NCI-H187 (cell line): ENCODE data around the gene OR51T1.
"Not testable (repeated sequence)": the region's sequence is repeated elsewhere in the genome, so short reads cannot be mapped to it uniquely, and the experiment has no call there.

Experiments used
- DNase-seq, 2 experiments: peaks; one replicate each; lab custom pipeline; 2025; lab: John Stamatoyannopoulos, UW

The OR51T1 gene, protein sequence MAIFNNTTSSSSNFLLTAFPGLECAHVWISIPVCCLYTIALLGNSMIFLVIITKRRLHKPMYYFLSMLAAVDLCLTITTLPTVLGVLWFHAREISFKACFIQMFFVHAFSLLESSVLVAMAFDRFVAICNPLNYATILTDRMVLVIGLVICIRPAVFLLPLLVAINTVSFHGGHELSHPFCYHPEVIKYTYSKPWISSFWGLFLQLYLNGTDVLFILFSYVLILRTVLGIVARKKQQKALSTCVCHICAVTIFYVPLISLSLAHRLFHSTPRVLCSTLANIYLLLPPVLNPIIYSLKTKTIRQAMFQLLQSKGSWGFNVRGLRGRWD

DNA sequence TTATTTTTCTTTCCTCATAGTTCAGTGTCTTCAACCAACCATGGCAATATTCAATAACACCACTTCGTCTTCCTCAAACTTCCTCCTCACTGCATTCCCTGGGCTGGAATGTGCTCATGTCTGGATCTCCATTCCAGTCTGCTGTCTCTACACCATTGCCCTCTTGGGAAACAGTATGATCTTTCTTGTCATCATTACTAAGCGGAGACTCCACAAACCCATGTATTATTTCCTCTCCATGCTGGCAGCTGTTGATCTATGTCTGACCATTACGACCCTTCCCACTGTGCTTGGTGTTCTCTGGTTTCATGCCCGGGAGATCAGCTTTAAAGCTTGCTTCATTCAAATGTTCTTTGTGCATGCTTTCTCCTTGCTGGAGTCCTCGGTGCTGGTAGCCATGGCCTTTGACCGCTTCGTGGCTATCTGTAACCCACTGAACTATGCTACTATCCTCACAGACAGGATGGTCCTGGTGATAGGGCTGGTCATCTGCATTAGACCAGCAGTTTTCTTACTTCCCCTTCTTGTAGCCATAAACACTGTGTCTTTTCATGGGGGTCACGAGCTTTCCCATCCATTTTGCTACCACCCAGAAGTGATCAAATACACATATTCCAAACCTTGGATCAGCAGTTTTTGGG, at the start of gene OR51T1:
Gene OR51T1 (plus strand): TSS at position 41 of the 641 bp plus-strand sequence. CDS start 0 bp downstream, at position 41.
- DNase-seq = no peak

- DNase-seq = no peak
Measured at GRCh38 chr11:4839851-4840549, 41.7 kb upstream of the OR51T1 start.

DNA sequence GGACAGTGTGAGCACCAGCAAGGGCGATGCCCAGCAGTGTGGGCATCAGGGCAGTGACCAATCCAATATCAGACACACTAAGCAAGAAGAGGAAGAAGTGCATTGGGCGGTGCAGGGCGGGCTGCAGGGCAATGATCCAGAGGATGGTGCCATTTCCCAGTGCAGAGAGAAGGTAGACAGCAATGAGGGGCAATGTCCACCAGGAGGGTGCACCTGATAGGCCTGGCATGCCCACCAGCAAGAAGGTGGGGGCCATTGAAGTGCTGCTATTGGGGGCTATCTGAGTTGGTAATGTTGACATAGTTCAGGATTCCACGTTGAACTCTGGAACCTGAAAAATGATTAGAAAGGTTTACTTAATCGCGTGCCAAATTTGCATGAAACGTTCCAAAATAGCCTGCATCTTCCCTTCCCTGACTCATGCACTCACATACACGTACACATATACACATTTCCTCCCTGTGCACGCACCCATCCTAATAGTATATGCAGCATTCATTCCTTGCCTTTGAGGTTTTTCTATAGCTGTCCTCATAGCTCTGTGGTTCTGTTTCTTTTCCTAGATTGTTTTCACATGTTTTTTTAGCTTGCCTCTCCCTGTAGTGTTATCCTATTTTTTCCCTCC, 32.7 kb upstream of the OR51T1 start, which contains the start of gene OR51S1:
Gene OR51S1 (minus strand): TSS at position 301 of the 625 bp plus-strand sequence. CDS start 0 bp downstream, at position 301.
- DNase-seq = no peak

GRCh38 chr11:4851033-4851432, 30.7 kb upstream of the OR51T1 start:
- no peak for DNase-seq

DNA sequence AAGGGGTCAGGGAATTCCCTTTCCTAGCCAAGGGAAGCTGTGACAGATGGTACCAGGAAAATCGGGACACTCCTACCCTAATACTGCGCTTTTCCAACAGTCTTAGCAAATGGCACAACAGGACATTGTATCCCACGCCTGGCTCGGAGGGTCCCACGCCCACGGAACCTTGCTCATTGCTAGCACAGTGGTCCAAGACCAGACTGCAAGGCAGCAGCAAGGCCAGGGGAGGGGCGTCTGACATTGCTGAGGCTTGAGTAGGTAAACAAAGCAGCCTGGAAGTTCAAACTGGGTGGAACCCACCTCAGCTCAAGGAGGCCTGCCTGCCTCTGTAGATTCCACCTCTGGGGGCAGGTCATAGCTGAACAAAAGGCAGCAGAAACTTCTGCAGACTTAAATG, 27.4 kb upstream of the OR51T1 start:
- DNase-seq = not testable (repeated sequence)

GRCh38 chr11:4862447-4863236, 19.1 kb upstream of the OR51T1 start:
- no peak for DNase-seq

- DNase-seq = no peak
Measured at GRCh38 chr11:4863876-4864275, 17.8 kb upstream of the OR51T1 start.

DNA sequence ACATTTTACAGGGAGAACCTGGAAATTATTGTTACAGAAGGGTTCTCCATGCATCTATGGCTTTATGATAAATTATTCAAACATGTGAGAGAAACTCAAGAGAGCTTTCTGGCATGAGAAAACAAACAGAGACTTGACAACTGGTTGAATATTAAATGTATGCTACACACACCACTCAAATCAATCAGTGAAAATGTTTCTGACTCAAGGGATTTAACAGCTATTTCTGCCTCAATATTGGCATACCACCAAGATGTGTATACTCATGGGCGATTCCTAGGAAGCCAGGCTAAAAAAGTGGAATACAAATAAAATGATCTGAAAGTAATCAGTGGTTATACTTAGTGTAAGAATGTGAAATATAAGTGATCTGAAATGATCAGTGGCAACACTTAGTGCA, 15.8 kb upstream of the OR51T1 start:
- DNase-seq = no peak

- no peak for DNase-seq
Measured at GRCh38 chr11:4881188-4881587, 512 bp upstream of the OR51T1 start.

DNA sequence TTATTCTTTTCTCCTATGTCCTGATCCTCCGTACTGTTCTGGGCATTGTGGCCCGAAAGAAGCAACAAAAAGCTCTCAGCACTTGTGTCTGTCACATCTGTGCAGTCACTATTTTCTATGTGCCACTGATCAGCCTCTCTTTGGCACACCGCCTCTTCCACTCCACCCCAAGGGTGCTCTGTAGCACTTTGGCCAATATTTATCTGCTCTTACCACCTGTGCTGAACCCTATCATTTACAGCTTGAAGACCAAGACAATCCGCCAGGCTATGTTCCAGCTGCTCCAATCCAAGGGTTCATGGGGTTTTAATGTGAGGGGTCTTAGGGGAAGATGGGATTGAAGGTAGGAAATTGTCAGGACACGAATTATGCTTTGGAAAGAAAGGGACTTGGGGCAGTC, 843 bp downstream of the OR51T1 start:
- DNase-seq = no peak

- no peak for DNase-seq
Measured at GRCh38 chr11:4884361-4884760, 2.7 kb downstream of the OR51T1 start.

- no peak for DNase-seq
Measured at GRCh38 chr11:4886186-4886585, 4.5 kb downstream of the OR51T1 start.

GRCh38 chr11:4887591-4887990, 5.9 kb downstream of the OR51T1 start:
- DNase-seq = no peak

GRCh38 chr11:4890279-4890678, 8.6 kb downstream of the OR51T1 start:
- no peak for DNase-seq

DNA sequence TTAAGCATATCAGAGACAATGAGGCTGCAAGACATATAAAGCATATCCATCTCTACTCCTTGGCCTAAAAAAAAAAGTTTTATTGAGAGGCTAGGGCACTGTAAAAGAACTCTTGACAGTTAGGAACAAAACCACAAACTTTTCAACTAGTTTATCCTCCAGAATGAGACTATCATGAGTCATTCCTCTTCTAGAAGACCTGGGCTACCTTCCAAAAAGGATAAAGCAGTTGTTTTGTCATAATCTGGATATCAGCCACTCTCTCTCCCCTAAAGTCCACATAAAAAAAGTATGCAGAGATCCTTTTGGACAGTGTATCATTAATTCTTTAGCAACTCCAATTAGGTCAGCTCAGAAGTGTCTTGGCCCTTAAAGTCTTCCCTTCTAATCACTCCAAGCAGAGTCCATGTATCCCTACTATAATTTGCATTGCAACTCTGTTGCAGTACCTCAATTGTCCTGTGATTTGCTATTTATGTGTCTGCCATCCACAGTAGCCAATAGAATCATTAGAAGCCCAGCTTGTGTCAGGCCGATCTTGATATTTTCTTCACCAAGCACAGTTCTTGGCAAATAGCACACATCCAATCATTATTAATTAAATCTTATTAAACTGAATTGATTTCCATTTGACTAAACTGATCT, 10.4 kb downstream of the OR51T1 start:
- no peak for DNase-seq

DNA sequence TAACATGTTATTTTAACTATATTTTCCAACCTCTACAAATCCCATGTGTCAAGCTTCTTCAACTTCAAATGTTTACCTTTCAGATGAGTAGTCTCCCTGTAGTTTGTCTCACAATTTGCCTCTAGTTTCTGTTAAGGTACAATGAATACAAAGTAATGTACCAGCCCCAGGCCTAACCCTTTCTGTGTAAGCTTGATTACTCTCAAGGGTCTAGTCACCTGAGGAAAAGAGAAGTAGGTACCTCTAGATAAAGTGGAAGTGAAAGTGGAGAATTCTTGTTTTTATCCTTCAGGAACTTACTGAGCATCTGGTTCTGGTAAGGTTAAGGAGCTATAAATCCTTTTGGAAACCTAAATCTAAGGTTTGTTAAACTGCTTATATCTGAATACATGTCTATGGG, 21.8 kb downstream of the OR51T1 start, which contains the start of gene OR51A7:
Gene OR51A7 (plus strand): TSS at position 300 of the 400 bp plus-strand sequence. CDS start 3,587 bp downstream, outside the sequence.
- no peak for DNase-seq

GRCh38 chr11:4916581-4916980, 34.9 kb downstream of the OR51T1 start:
- DNase-seq = no peak

- no peak for DNase-seq
Measured at GRCh38 chr11:4919250-4919649, 37.5 kb downstream of the OR51T1 start, which contains the start of gene OR51G2. TSS of gene OR51G2 (minus strand) at chr11:4919350. CDS start at chr11:4915663, 3,687 bp downstream.

GRCh38 chr11:4921796-4922195, 40.1 kb downstream of the OR51T1 start:
- DNase-seq = no peak

DNA sequence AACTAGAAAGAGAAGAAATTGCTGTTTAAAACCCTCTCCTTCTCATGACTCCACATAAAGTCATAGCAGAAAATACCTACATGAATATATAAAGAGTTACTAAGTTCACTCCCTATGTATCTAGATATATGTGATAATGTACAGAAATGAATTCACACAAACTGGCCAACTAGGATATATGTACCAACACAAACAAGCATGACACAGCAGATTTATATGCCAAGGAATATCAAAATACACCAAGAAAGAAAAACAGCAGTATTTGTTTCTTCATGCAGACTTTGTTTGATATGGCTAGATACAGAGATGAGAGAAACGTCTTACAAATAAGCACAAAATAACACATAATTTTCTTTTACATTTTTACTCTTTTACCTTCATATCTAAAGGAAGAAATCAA, 40.6 kb downstream of the OR51T1 start:
- DNase-seq = no peak

GRCh38 chr11:4924239-4924638, 42.5 kb downstream of the OR51T1 start, which contains the start of gene OR51G1:
TSS of gene OR51G1 (minus strand) at chr11:4924339. CDS start at chr11:4924339, 0 bp downstream.
- DNase-seq = no peak
